ENCODE data around the gene PTX4.
"Not testable (repeated sequence)": the region's sequence is repeated elsewhere in the genome, so short reads cannot be mapped to it uniquely, and the experiment has no call there.

PTX4 gene

GRCh38 chr16:1441391-1441829 lies 47.3 kb downstream of the PTX4 start:
- no peak for DNase-seq

GRCh38 chr16:1439699-1440074 lies 49.1 kb downstream of the PTX4 start:
- not testable (repeated sequence) for DNase-seq

GRCh38 chr16:1439058-1439698 lies 49.6 kb downstream of the PTX4 start:
- no peak for DNase-seq

- DNase-seq, result no peak
Measured at GRCh38 chr16:1438229-1439057, 50.3 kb downstream of the PTX4 start.

GRCh38 chr16:1437606-1438005 lies 51.1 kb downstream of the PTX4 start:
- no peak for DNase-seq

- DNase-seq, result no peak
Measured at GRCh38 chr16:1436731-1437355, 51.9 kb downstream of the PTX4 start.

- no peak for DNase-seq
Measured at GRCh38 chr16:1435921-1436697, 52.6 kb downstream of the PTX4 start.

Measured in activated gamma-delta T cell (primary cell).